Endothelial cell of umbilical vein (primary cell): ENCODE results near the gene ARFRP1. TPM values are rescaled to one million over a fixed set of nuclear protein-coding genes. Genes with fewer than 3 reads are reported as not detected.

ENCODE experiments used
- BruUV-seq: library from RNA; stranded (reverse); fragments of 400-500 nt; replicated peaks from 2 replicates; lab custom pipeline; 2021; lab: Mats Ljungman, UMichigan
- CTCF ChIA-PET: fragments of 300-600, 350-600 bp; sonication (Branson Sonifier 250); formaldehyde crosslinking; loops from one replicate; lab custom pipeline; 2021; ENCODE audit warnings: antibody characterized with exemption, inconsistent platforms; lab: Charles Lee
- POLR2A ChIA-PET: fragments of 300-600, 350-600 bp; sonication (Branson Sonifier 250); formaldehyde crosslinking; loops from one replicate; lab custom pipeline; 2021; ENCODE audit warnings: antibody characterized with exemption, inconsistent platforms; lab: Charles Lee
- DNase-seq: peaks from one replicate; pipeline ENCODE4 v3.0.0-alpha.2; 2011; ENCODE audit warnings: low read depth, low spot score
- FAIRE-seq: peaks from 2 replicates; lab custom pipeline; 2011; peaks lifted over from hg19 to GRCh38; lab: Jason Lieb, UNC
- H2AFZ ChIP-seq: 2 replicates; pipeline ENCODE4 v1.6.0; 2012; ENCODE audit warnings: low read depth, low read length, control low read depth, inconsistent platforms
- H3K27ac ChIP-seq: 2 replicates; pipeline ENCODE4 v1.5.1; 2011; ENCODE audit warnings: low read depth, mild to moderate bottlenecking, control low read depth, low read length, moderate library complexity; ENCODE audit not compliant: insufficient read depth
- H3K27me3 ChIP-seq, 2 experiments: 2 replicates each; pipeline versions ENCODE4 v1.6.0 to v1.6.1; 2011; ENCODE audit warnings: low read length in 2 of 2, mixed read lengths in 1 of 2; ENCODE audit not compliant: control insufficient read depth in 2 of 2, insufficient read depth in 2 of 2
- H3K36me3 ChIP-seq, 2 experiments: 2 replicates in 1 of 2; 3 replicates in 1 of 2; pipeline ENCODE4 v1.5.1; 2011; ENCODE audit warnings: low read length in 2 of 2, mild to moderate bottlenecking in 1 of 2, moderate library complexity in 1 of 2; ENCODE audit not compliant: control insufficient read depth in 2 of 2, insufficient read depth in 2 of 2; ENCODE audit errors: extremely low read depth in 1 of 2
- H3K4me1 ChIP-seq: 3 replicates; pipeline ENCODE4 v1.5.1; 2011; ENCODE audit warnings: mild to moderate bottlenecking, low read length; ENCODE audit not compliant: control insufficient read depth, insufficient read depth; ENCODE audit errors: extremely low read depth
- H3K4me2 ChIP-seq: 2 replicates; pipeline ENCODE4 v1.6.1; 2011; ENCODE audit warnings: low read length, control low read depth, mixed read lengths; ENCODE audit not compliant: insufficient read depth
- H3K4me3 ChIP-seq, 3 experiments: fragments of 200-600 bp in 1 of 3; sonication (generic), shearing (Covaris generic) in 1 of 3; replicated peaks in 1 of 3; 2 replicates each; pipeline ENCODE4 v1.5.1; 2011 to 2016; ENCODE audit warnings: control low read depth in 3 of 3, low read length in 3 of 3, mild to moderate bottlenecking in 2 of 3, inconsistent platforms in 1 of 3, low read depth in 1 of 3, moderate library complexity in 1 of 3; ENCODE audit not compliant: insufficient read depth in 1 of 3
- H3K79me2 ChIP-seq: 2 replicates; pipeline ENCODE4 v1.6.0; 2012; ENCODE audit warnings: low read length, inconsistent platforms; ENCODE audit not compliant: control insufficient read depth, insufficient read depth
- H3K9ac ChIP-seq: replicated peaks from 2 replicates; pipeline ENCODE3; 2011; ENCODE audit warnings: low read length, control low read depth; ENCODE audit not compliant: insufficient read depth; ENCODE audit errors: extremely low read depth
- H3K9me1 ChIP-seq: replicated peaks from 3 replicates; pipeline ENCODE4 v1.6.0; 2011; ENCODE audit warnings: mild to moderate bottlenecking, low read length; ENCODE audit not compliant: control insufficient read depth, insufficient read depth; ENCODE audit errors: extremely low read depth
- H3K9me3 ChIP-seq: replicated peaks from 2 replicates; pipeline ENCODE4 v1.5.1; 2012; ENCODE audit warnings: low read length, inconsistent platforms; ENCODE audit not compliant: control insufficient read depth, insufficient read depth
- H4K20me1 ChIP-seq: replicated peaks from 2 replicates; pipeline ENCODE3; 2011; ENCODE audit warnings: mild to moderate bottlenecking, low read length; ENCODE audit not compliant: control insufficient read depth, insufficient read depth; ENCODE audit errors: extremely low read depth
- EZH2 ChIP-seq: IDR thresholded peaks from 2 replicates; pipeline ENCODE4 v1.6.1; 2012; ENCODE audit warnings: borderline replicate concordance, low read depth, mild to moderate bottlenecking, moderate library complexity, low read length, inconsistent platforms; ENCODE audit not compliant: severe bottlenecking
- FOS ChIP-seq: IDR thresholded peaks from 2 replicates; pipeline ENCODE4 v1.6.1; 2011; ENCODE audit warnings: mild to moderate bottlenecking, low read length, moderate library complexity, borderline replicate concordance; ENCODE audit not compliant: insufficient read depth
- GATA2 ChIP-seq: IDR thresholded peaks from 2 replicates; pipeline ENCODE4 v1.7.0; 2011; ENCODE audit warnings: low read depth, mild to moderate bottlenecking, moderate library complexity, mixed read lengths, low read length; ENCODE audit not compliant: insufficient read length, insufficient read depth
- MAX ChIP-seq: IDR thresholded peaks from 2 replicates; pipeline ENCODE4 v1.6.1; 2011; ENCODE audit not compliant: insufficient read depth, insufficient read length
- POLR2A ChIP-seq: IDR thresholded peaks from 2 replicates; pipeline ENCODE4 v1.6.1; 2012; ENCODE audit warnings: low read depth, mild to moderate bottlenecking, control low read depth, low read length
- POLR2AphosphoS5 ChIP-seq: IDR thresholded peaks from 2 replicates; pipeline ENCODE4 v1.6.1; 2012; ENCODE audit warnings: low read depth, mild to moderate bottlenecking, control low read depth, low read length, moderate library complexity; ENCODE audit not compliant: insufficient read depth
- dilution Hi-C: fragments of 300-500 bp; cut with MboI; formaldehyde crosslinking; loops from one replicate; pipeline ENCODE4 v1.15.0; 2019; ENCODE audit warnings: low sequenced_read_pairs; ENCODE audit not compliant: extremely low pct_ligation_motif_present
- intact Hi-C: fragments of 100-400 bp; cut with micrococcal nuclease; formaldehyde crosslinking; loops from one replicate; pipeline ENCODE4 v1.10.0; 2022
- polyA plus RNA-seq, 4 experiments: library from polyadenylated mRNA; depleted of rRNA in 3 of 4; stranded (reverse) in 3 of 4; unstranded in 1 of 4; fragments of >200 nt; gene quantifications; 2 replicates each; pipeline versions ENCODE4 v1.2.1 to v1.2.3, GENCODE V29; 2011 to 2012; ENCODE audit warnings: missing spikeins in 1 of 4
- total RNA-seq: library from RNA; stranded (reverse); gene quantifications from 2 replicates; pipeline ENCODE4 v1.2.3, GENCODE V29; 2021

Gene ARFRP1
- total and polyA plus RNA-seq, 2 donors (not counting 3 experiments of a cell fraction or from before 2014, with no cell fraction given), result 48.7 to 51.6 TPM

- no peaks in the 10 kb centered on the region for H4K20me1 ChIP-seq
- FAIRE-seq (no peak), DNase-seq (no peak)
- no TSS peak for BruUV-seq
- peaks cover 0 to 17% of the 10 kb centered on the region in 2 experiments for H3K36me3 ChIP-seq
- TF ChIP-seq POLR2A (peak; percentile 1), MAX (no peak), EZH2 (no peak)
- intact Hi-C loops (loop anchor here (1.0 to 2.0 kb wide), 6 partner anchors 24 to 206 kb away; partner anchors contain the start of gene ARFRP1), dilution Hi-C loops (no loop called here)
- ChIA-PET CTCF (interaction anchor here (1.0 to 2.6 kb wide), 6 partner anchors 10 to 82 kb away, joined by 3 to 17 read pairs (median 8); partner anchors contain the start of genes ARFRP1 and ZGPAT), POLR2A (interaction anchor here (1.0 to 1.1 kb wide), 4 partner anchors 17 to 138 kb away, joined by 3 to 6 read pairs (median 4); partner anchors contain the start of genes ARFRP1, PPDPF and ZGPAT)
- H3K4me2 ChIP-seq, result peak overlapping the region; percentile 75
- H3K4me3 ChIP-seq, result peak overlapping the region; percentile 60 to 83 (median 62)
- H3K27me3 ChIP-seq, result no peaks in the 10 kb centered on the region
- H3K79me2 ChIP-seq, result peaks cover 15% of the 10 kb centered on the region
- no peaks in the 10 kb centered on the region for H3K9me1 ChIP-seq
- peak overlapping the region; percentile 61 for H3K9ac ChIP-seq
- peaks cover 10% of the 10 kb centered on the region for H3K4me1 ChIP-seq
- peak overlapping the region; percentile 60 for H2AFZ ChIP-seq
- H3K27ac ChIP-seq, result peak overlapping the region; percentile 50
- no peaks in the 10 kb centered on the region for H3K9me3 ChIP-seq
These were observed 49.0 kb downstream of the ARFRP1 start for GRCh38 chr20:63658749-63659187.

- H3K9me3 ChIP-seq, result no peaks in the 10 kb centered on the region
- intact Hi-C loops (loop anchor here (1.0 to 2.0 kb wide), 6 partner anchors 24 to 206 kb away; partner anchors contain the start of gene ARFRP1), dilution Hi-C loops (no loop called here)
- BruUV-seq, result TSS peak; percentile 40
- peak within 1 kb of the TSS; percentile 50 for H3K27ac ChIP-seq
- POLR2A ChIA-PET, result interaction anchor here (0.7 to 1.1 kb wide), 5 partner anchors 16 to 138 kb away, joined by 3 to 6 read pairs (median 3); partner anchors contain the start of genes ARFRP1, PPDPF and ZGPAT
- FAIRE-seq (peak; percentile 93), DNase-seq (peak; percentile 93)
- H3K4me1 ChIP-seq, result peaks cover 10% of the 10 kb centered on the region
- H3K36me3 ChIP-seq, result peaks cover 0 to 12% of the 10 kb centered on the region in 2 experiments
- H2AFZ ChIP-seq, result peak within 1 kb of the TSS; percentile 87
- no peaks in the 10 kb centered on the region for H4K20me1 ChIP-seq
- TF ChIP-seq POLR2AphosphoS5 (peak; percentile 53), POLR2A (peak; percentile 54), GATA2 (no peak), MAX (no peak), FOS (no peak)
- peak within 1 kb of the TSS; percentile 60 to 83 (median 62) for H3K4me3 ChIP-seq
- H3K9me1 ChIP-seq, result no peaks in the 10 kb centered on the region
- H3K27me3 ChIP-seq, result no peaks in the 10 kb centered on the region
- H3K79me2 ChIP-seq, result peaks cover 15% of the 10 kb centered on the region
- CTCF ChIA-PET, result interaction anchor here (1.0 to 2.6 kb wide), 6 partner anchors 11 to 83 kb away, joined by 3 to 17 read pairs (median 8); partner anchors contain the start of genes ARFRP1 and ZGPAT
- peak within 1 kb of the TSS; percentile 75 for H3K4me2 ChIP-seq
- peak within 1 kb of the TSS; percentile 61 for H3K9ac ChIP-seq
These were observed 49.6 kb downstream of the ARFRP1 start, which contains the start of gene RTEL1 for GRCh38 chr20:63657937-63658748. Gene RTEL1, plus strand, starts transcription at chr20:63658312. Its CDS starts 1,091 bp downstream, at chr20:63659403.
